Amniotic stem cell (primary cell): ENCODE data around the gene CYBB.

Source experiments
- DNase-seq: peaks from one replicate; lab custom pipeline; 2025; lab: John Stamatoyannopoulos, UW

The CYBB gene

GRCh38 chrX:37786624-37787422, 7.0 kb downstream of the CYBB start:
- DNase-seq, result no peak

GRCh38 chrX:37787423-37787869, 7.6 kb downstream of the CYBB start:
- no peak for DNase-seq

- no peak for DNase-seq
Observed at GRCh38 chrX:37796310-37796709, 16.5 kb downstream of the CYBB start.

GRCh38 chrX:37796805-37797204, 16.9 kb downstream of the CYBB start:
- no peak for DNase-seq

GRCh38 chrX:37799936-37800335, 20.1 kb downstream of the CYBB start:
- no peak for DNase-seq

GRCh38 chrX:37800717-37801116, 20.9 kb downstream of the CYBB start:
- no peak for DNase-seq

- DNase-seq, result no peak
Observed at GRCh38 chrX:37802028-37802427, 22.2 kb downstream of the CYBB start.

GRCh38 chrX:37803057-37803456, 23.2 kb downstream of the CYBB start:
- DNase-seq, result no peak

GRCh38 chrX:37809970-37810369, 30.1 kb downstream of the CYBB start:
- DNase-seq, result no peak

GRCh38 chrX:37812110-37812509, 32.3 kb downstream of the CYBB start:
- DNase-seq, result no peak

- no peak for DNase-seq
Observed at GRCh38 chrX:37813570-37813969, 33.7 kb downstream of the CYBB start.

- no peak for DNase-seq
Observed at GRCh38 chrX:37815366-37815765, 35.5 kb downstream of the CYBB start.

- DNase-seq, result no peak
Observed at GRCh38 chrX:37816766-37817165, 36.9 kb downstream of the CYBB start.

- DNase-seq, result no peak
Observed at GRCh38 chrX:37817176-37817575, 37.3 kb downstream of the CYBB start.

GRCh38 chrX:37817579-37817978, 37.7 kb downstream of the CYBB start:
- DNase-seq, result no peak

GRCh38 chrX:37818031-37818430, 38.2 kb downstream of the CYBB start:
- DNase-seq, result no peak

- no peak for DNase-seq
Observed at GRCh38 chrX:37820646-37821045, 40.8 kb downstream of the CYBB start.

GRCh38 chrX:37824491-37825214, 44.8 kb downstream of the CYBB start:
- no peak for DNase-seq

- DNase-seq, result no peak
Observed at GRCh38 chrX:37825215-37825842, 45.5 kb downstream of the CYBB start.

- no peak for DNase-seq
Observed at GRCh38 chrX:37829721-37830120, 49.9 kb downstream of the CYBB start.

GRCh38 chrX:37830371-37830770, 50.5 kb downstream of the CYBB start:
- no peak for DNase-seq

- no peak for DNase-seq
Observed at GRCh38 chrX:37834937-37835336, 55.1 kb downstream of the CYBB start.

- no peak for DNase-seq
Observed at GRCh38 chrX:37840931-37841330, 61.1 kb downstream of the CYBB start.
